OCI-LY7 (cell line): ENCODE measurements around the gene KCNH1. TPM values are rescaled to one million over a fixed set of nuclear protein-coding genes. Genes with fewer than 3 reads are reported as not detected.
"Not testable (repeated sequence)": the region's sequence is repeated elsewhere in the genome, so short reads cannot be mapped to it uniquely, and the experiment has no call there.

ENCODE experiments used
- BruUV-seq: library from RNA; stranded (reverse); fragments of 400-500 nt; replicated peaks from 2 replicates; lab custom pipeline; 2021; lab: Mats Ljungman, UMichigan
- CTCF ChIA-PET: fragments of 300-600 bp; sonication (Branson Sonifier 250); formaldehyde crosslinking; loops from one replicate; lab custom pipeline; 2022; ENCODE audit warnings: antibody characterized with exemption; ENCODE audit not compliant: unreplicated experiment; lab: Charles Lee
- POLR2A ChIA-PET: fragments of 300-600 bp; sonication (Branson Sonifier 250); formaldehyde crosslinking; loops from one replicate; lab custom pipeline; 2022; ENCODE audit warnings: antibody characterized with exemption; lab: Charles Lee
- DNase-seq: peaks from one replicate; pipeline ENCODE4 v3.0.0-alpha.2; 2015; ENCODE audit warnings: low spot score
- H2AFZ ChIP-seq: fragments of 200-600 bp; sonication (generic), shearing (Covaris generic); 2 replicates; pipeline ENCODE4 v1.6.1; 2014; ENCODE audit warnings: mild to moderate bottlenecking, antibody characterized with exemption, low read length, moderate library complexity
- H3K27ac ChIP-seq: fragments of 200-600 bp; sonication (generic); 2 replicates; pipeline ENCODE4 v1.5.1; 2014; ENCODE audit warnings: mixed run types, low read depth, mild to moderate bottlenecking, moderate library complexity, low read length, inconsistent platforms; ENCODE audit not compliant: poor library complexity, severe bottlenecking
- H3K36me3 ChIP-seq: fragments of 200-600 bp; sonication (generic); 2 replicates; pipeline ENCODE4 v1.6.1; 2014; ENCODE audit warnings: mild to moderate bottlenecking, antibody characterized with exemption, low read length, moderate library complexity, mixed read lengths; ENCODE audit not compliant: insufficient read depth
- H3K4me1 ChIP-seq: fragments of 200-600 bp; sonication (generic); 2 replicates; pipeline ENCODE4 v1.5.1; 2014; ENCODE audit warnings: mild to moderate bottlenecking, low read length; ENCODE audit not compliant: insufficient read depth, poor library complexity, severe bottlenecking
- H3K4me2 ChIP-seq: fragments of 200-600 bp; sonication (generic); 2 replicates; pipeline ENCODE4 v1.6.1; 2014; ENCODE audit warnings: mild to moderate bottlenecking, low read length
- H3K4me3 ChIP-seq: fragments of 200-600 bp; sonication (generic); 2 replicates; pipeline ENCODE4 v1.5.1; 2014; ENCODE audit warnings: mild to moderate bottlenecking, low read depth, low read length; ENCODE audit not compliant: poor library complexity, severe bottlenecking
- H3K79me2 ChIP-seq: fragments of 200-600 bp; sonication (generic); 2 replicates; pipeline ENCODE4 v1.6.1; 2016; ENCODE audit warnings: low read depth, mild to moderate bottlenecking, low read length, moderate library complexity, mixed read lengths; ENCODE audit not compliant: insufficient read depth
- H3K9me2 ChIP-seq: fragments of 200-600 bp; sonication (generic); 2 replicates; pipeline ENCODE4 v1.6.1; 2016; ENCODE audit warnings: mild to moderate bottlenecking, low read length, mixed read lengths; ENCODE audit not compliant: insufficient read depth
- H3K9me3 ChIP-seq: fragments of 200-600 bp; sonication (generic); 2 replicates; pipeline ENCODE4 v1.6.1; 2014; ENCODE audit warnings: mild to moderate bottlenecking, mixed run types, low read length, mixed read lengths
- H4K20me1 ChIP-seq: fragments of 200-600 bp; sonication (generic); 2 replicates; pipeline ENCODE4 v1.6.1; 2014; ENCODE audit warnings: mild to moderate bottlenecking, antibody characterized with exemption, low read length, moderate library complexity, mixed read lengths; ENCODE audit not compliant: insufficient read depth
- EZH2phosphoT487 ChIP-seq: fragments of 200-600 bp; sonication (generic); IDR thresholded peaks from 2 replicates; pipeline ENCODE4 v1.6.1; 2018; ENCODE audit warnings: low read depth, borderline replicate concordance, mild to moderate bottlenecking, mixed run types, antibody characterized with exemption, low read length, moderate library complexity, mixed read lengths
- intact Hi-C: fragments of 100-400 bp; cut with micrococcal nuclease; formaldehyde crosslinking; loops from one replicate; pipeline ENCODE4 v1.10.0; 2022; ENCODE audit not compliant: unreplicated experiment
- total RNA-seq, 2 experiments: library from RNA; depleted of rRNA in 1 of 2; stranded (reverse); fragments of >200 nt in 1 of 2; shearing (Covaris generic) in 1 of 2; gene quantifications; 2 replicates each; pipeline ENCODE4 v1.2.3, GENCODE V29; 2014 to 2022
- TF ChIP-seq, protein P1 (sequence below): fragments of 200-600 bp; sonication (generic); conservative IDR thresholded peaks from 2 replicates; pipeline ENCODE4 v1.5.1; 2014; ENCODE audit warnings: mild to moderate bottlenecking, antibody characterized with exemption, low read length, moderate library complexity, mixed read lengths

The KCNH1 gene
- total RNA-seq, 2 experiments from 2014 or later, result not detected

DNA sequence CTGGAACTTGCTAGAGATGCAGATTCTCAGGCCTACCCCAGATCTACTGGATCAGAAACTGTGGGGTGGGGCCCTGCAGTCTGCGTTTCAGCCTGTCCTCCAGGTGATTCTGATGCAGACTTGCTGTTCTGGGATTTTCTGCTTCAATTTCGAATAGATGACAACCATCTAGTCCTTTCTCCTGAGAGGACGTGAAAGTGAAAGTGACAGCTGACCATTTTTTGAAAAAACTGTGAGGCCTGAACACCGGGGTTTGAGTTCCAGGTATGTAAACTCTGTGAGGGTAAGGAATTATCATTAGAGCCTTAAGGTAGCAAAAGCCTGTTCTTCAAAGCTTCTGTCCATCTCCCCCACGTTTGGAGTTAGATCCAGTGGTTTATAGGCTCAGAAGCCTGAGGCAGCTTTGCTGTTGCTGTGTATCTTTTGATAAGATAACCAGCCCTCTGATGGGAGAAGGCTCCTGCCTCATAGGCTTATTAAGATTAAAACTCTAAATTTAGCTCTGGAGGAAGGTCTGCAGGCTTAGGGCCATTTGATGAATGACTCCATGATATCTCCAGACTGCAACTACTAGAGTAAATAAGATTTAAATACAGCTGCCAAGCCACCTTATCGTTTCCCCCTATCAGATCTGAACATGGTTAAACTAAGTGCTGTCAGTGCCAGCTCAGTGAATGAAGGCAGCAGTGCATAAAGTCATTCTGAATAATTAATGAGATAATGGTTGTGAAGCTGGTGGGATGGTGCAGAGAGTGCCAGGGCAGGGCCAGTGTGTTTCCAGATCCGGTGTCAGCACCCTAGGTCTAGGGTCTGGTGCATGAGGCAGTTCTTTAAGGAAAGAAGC is 470.0 kb downstream of the KCNH1 start:
- Histone ChIP-seq H3K9me2 (no peaks in the 10 kb centered on the region), H3K4me1 (no peaks in the 10 kb centered on the region), H3K27ac (no peak overlapping the region), H3K9me3 (no peaks in the 10 kb centered on the region), H3K79me2 (no peaks in the 10 kb centered on the region), H3K4me3 (no peak overlapping the region), H3K36me3 (no peaks in the 10 kb centered on the region), H3K4me2 (no peak overlapping the region), H2AFZ (no peak overlapping the region), H4K20me1 (no peaks in the 10 kb centered on the region)
- ChIA-PET POLR2A (no interaction called here), CTCF (no interaction called here)
- TF ChIP-seq, protein P1, sequence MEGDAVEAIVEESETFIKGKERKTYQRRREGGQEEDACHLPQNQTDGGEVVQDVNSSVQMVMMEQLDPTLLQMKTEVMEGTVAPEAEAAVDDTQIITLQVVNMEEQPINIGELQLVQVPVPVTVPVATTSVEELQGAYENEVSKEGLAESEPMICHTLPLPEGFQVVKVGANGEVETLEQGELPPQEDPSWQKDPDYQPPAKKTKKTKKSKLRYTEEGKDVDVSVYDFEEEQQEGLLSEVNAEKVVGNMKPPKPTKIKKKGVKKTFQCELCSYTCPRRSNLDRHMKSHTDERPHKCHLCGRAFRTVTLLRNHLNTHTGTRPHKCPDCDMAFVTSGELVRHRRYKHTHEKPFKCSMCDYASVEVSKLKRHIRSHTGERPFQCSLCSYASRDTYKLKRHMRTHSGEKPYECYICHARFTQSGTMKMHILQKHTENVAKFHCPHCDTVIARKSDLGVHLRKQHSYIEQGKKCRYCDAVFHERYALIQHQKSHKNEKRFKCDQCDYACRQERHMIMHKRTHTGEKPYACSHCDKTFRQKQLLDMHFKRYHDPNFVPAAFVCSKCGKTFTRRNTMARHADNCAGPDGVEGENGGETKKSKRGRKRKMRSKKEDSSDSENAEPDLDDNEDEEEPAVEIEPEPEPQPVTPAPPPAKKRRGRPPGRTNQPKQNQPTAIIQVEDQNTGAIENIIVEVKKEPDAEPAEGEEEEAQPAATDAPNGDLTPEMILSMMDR, result no peak
- no peak for TF ChIP-seq EZH2phosphoT487
- no TSS peak for BruUV-seq
- intact Hi-C loops, result no loop called here
- DNase-seq, result no peak

DNA sequence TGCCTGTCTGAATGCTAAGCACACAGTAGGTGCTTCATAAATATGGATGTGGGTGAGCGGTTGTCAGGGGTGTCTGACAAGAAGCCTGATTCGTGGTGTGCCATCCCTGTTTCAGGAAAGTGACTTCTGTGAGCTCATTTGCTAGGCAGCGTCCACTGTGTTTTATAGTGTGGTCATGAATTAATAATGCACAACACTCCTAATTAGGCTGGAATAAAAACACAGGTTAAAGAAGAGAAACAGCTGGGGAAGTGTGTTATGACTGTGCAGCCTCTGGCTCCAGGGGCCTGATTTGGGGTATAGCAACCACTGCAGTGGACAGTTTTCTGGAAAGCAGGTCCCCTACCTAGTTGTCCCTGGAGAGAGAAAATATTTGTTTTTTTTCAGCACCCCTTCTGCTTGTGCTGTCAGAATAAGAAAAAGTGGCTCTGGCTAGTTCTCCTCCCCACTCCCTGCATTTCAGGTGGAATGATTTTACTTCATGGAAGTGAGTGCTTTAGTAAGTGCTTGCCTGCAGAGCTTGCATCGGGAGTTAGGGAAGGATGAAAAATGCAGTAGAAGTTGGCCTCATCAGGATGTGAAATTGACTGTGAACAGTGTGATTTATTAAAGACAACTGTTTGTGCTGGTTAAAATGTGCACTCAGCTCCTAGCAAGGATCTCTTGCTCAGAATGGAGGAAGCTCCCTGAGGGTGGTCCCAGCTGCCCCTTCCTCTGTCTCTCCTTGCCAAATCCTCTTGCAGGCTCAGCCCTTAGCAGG is 471.5 kb downstream of the KCNH1 start:
- BruUV-seq, result no TSS peak
- intact Hi-C loops, result no loop called here
- POLR2A ChIA-PET, result interaction anchor here (0.5 kb wide), 1 partner anchor 322 kb away, joined by 6 read pairs; no protein-coding TSS in a partner anchor

DNA sequence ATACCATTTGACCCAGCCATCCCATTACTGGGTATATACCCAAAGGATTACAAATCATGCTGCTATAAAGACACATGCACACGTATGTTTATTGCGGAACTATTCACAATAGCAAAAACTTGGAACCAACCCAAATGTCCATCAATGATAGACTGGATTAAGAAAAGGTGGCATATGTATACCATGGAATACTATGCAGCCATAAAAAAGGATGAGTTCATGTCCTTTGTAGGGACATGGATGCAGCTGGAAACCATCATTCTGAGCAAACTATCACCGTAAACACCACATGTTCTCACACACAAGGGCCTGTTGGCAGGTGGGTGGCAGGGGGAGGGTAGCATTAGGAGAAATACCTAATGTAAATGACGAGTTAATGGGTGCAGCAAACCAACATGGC is 472.4 kb downstream of the KCNH1 start:
- H4K20me1 ChIP-seq, DNase-seq, H3K4me3 ChIP-seq, H2AFZ ChIP-seq, CTCF ChIA-PET, H3K27ac ChIP-seq, H3K79me2 ChIP-seq, H3K9me3 ChIP-seq, intact Hi-C loops, H3K9me2 ChIP-seq, BruUV-seq, H3K36me3 ChIP-seq, H3K4me2 ChIP-seq, H3K4me1 ChIP-seq, POLR2A ChIA-PET: not testable (repeated sequence)

More for the DNA sequence above, 471.5 kb downstream of the KCNH1 start:
- no peaks in the 10 kb centered on the region for H3K9me2 ChIP-seq
- H3K4me2 ChIP-seq, result no peak overlapping the region
- no peak for TF ChIP-seq EZH2phosphoT487
- TF ChIP-seq, protein P1, result no peak
- DNase-seq, result no peak
- no peaks in the 10 kb centered on the region for H3K9me3 ChIP-seq
- CTCF ChIA-PET, result no interaction called here
- H3K79me2 ChIP-seq, result no peaks in the 10 kb centered on the region
- no peak overlapping the region for H3K4me3 ChIP-seq
- no peak overlapping the region for H3K27ac ChIP-seq
- no peaks in the 10 kb centered on the region for H4K20me1 ChIP-seq
- H3K36me3 ChIP-seq, result no peaks in the 10 kb centered on the region
- H3K4me1 ChIP-seq, result no peaks in the 10 kb centered on the region
- H2AFZ ChIP-seq, result no peak overlapping the region
